Femur (tissue), 1 donor: ENCODE data around the gene KLK5.
A peak's percentile ranks its signal among the peaks of the same experiment; 100 is the strongest.

Experiments
- DNase-seq: peaks from one replicate; pipeline ENCODE4 v3.0.0-alpha.2; 2017

KLK5 gene

GRCh38 chr19:50968716-50969412 is 16.0 kb upstream of the KLK5 start:
- DNase-seq = no peak

DNA sequence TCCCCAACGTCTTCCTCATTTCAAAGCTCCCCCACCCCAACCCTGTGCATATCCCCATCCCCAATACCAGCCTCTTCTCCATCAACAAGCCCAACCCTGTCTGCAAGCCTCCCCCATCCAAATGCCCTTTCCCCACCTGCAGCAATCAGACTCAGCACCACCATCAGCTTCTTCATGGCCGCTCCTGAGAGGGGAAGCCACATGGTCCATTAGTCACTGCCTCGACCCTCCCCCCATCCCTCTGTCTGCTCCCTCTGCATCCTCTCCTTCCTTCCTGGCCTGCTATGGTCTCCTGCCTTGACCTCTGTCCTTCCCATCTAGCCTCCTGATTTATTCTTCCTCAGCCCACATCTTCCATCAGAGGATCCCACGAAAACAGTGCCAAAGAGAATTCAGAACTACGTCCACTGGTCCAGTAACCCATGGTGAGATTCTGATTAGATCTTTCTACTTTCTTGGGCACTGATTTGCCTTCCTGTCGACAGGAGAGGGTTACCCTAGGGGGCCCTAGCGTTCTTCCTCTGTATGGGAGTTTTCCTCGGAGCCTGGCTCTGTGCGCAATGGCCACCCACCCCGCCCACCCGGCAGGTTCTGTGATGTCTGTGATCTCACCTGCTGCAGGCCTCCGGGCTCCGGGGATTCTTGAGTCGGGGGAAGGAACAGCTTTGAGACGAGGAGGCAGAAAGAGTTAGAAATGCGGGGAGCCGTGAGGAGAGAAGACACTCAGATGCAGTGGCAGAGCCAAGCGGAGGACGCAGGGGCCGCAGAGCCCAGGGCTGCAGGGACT is 15.3 kb upstream of the KLK5 start:
- DNase-seq = no peak

DNA sequence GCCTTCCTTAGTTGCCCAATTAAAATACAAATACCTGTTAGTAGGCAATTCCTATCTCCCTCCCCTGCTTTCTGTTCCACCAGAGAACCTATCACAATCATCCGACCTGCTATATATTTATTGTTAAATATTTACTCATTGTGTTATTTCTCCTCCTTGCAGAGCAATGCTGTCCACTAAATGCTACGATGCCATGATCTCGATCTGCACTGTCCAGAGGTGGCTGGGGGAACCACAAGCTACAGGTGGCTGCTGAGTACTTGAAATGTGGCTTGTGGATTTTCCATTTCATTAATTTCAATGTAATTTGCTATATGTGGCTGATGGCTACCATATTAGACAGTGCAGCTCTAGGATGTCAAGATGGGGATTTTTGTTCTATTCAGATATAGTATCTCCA is 11.4 kb upstream of the KLK5 start:
- no peak for DNase-seq

- DNase-seq = no peak
Measured at GRCh38 chr19:50963381-50963780, 10.5 kb upstream of the KLK5 start.

GRCh38 chr19:50962245-50962644 is 9.4 kb upstream of the KLK5 start:
- DNase-seq = no peak

- DNase-seq = no peak
Measured at GRCh38 chr19:50959731-50960500, 7.1 kb upstream of the KLK5 start.

DNA sequence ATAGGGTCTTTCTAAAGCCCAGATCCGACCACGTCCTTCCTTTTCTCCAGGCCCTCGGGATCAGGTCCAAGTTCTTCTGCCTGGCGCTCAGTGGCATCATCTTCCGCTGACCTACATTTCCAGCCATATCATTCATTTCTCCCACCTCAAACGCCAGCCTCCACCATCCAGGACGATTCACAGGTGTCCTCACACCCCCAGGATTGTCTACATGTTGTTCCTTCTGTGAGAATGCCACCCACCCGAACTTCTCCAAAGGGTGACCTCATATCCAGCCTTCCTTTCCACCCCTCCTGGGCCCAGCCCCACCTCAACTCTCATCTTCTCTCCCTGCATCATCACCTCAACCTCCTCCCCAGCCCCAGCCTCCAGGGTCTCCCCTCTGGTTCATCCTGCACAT is 4.7 kb upstream of the KLK5 start:
- no peak for DNase-seq

GRCh38 chr19:50949861-50950260 is 3.0 kb downstream of the KLK5 start:
- no peak for DNase-seq

GRCh38 chr19:50947123-50947522 is 5.7 kb downstream of the KLK5 start:
- no peak for DNase-seq

DNA sequence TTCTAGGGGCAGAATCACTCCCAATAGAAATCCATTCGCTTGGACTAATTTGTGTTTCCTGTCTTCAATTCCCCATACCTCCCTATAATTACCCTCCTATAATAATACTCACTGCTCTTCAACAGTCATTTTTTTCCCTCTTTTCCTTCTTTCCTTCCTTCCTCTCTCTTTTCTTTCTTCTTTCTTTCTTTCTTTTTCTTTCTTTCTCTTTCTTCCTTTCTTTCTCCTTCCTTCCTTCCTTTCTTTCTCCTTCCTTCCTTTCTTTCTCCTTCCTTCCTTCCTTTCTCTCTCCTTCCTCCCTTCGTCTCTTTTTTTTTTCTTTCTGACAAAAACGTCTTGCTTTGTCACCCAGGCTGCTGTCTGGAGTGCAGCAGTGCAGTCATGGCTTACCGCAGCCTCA is 8.0 kb downstream of the KLK5 start:
- no peak for DNase-seq

DNA sequence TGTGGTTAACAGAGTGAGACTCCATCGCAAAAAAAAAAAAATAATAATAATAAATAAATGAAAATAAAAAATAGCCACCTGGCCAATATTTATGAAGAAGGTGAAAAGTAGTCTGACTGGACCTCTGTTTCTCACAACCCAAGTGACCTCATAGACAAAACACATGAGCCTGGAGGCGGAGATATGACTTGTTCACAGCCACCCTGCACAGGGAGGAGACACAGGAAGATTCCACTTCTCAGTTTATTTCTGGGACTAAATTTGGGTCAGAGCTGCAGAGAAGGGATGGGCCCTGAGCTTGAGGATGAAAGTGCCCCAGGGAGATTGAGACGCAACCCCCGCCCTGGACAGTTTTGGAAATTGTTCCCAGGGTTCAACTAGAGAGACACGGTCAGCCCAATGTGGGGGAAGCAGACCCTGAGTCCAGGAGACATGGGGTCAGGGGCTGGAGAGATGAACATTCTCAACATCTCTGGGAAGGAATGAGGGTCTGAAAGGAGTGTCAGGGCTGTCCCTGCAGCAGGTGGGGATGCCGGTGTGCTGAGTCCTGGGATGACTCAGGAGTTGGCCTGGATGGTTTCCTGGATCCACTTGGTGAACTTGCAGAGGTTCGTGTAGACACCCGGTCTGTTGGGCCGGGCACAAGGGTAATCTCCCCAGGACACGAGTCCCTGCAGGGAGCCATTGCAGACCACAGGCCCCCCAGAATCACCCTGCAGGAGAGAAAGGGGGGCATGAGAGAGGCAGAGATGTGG is 9.6 kb downstream of the KLK5 start:
- no peak for DNase-seq

DNA sequence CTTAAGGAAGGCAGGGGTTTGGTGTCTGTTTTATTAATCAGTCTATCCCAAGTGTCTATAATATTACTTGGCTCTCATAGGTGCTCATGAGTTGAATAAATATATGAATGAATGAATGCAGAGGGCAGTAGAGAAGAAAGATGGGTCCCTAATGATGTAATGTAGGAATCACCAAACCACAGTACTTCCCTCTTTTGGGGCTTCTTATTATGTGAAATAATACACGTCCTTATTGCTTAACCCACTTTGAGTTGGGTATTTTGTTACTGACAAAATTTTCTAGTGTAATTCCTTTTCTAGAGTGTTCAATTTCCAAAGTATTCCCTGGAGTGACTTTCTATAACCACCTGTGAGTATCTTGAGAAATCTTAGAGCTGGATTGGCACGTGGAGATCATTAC is 13.2 kb downstream of the KLK5 start:
- no peak for DNase-seq

DNA sequence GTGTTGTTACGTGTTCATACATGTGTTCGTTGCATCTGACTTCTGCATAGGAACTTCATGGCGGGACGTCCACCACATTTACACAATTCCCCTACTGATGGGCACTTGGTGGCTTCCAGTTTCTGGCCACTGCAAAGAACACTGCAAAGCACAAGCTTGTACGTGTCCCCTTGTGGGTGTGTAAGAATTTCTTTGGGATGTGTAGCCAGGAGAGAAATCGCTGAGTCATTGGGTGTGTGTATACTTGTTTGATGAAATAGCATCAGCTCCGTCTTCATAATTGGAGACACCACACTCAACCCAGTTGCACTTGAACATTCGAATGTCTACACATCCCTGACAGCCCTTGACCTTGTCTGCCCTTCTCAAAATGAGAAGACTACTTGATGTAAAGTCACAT is 19.2 kb downstream of the KLK5 start:
- no peak for DNase-seq

GRCh38 chr19:50932690-50933083 is 20.2 kb downstream of the KLK5 start:
- no peak for DNase-seq

- DNase-seq = no peak
Measured at GRCh38 chr19:50932018-50932689, 20.7 kb downstream of the KLK5 start.

GRCh38 chr19:50931023-50931422 is 21.8 kb downstream of the KLK5 start:
- DNase-seq = no peak

DNA sequence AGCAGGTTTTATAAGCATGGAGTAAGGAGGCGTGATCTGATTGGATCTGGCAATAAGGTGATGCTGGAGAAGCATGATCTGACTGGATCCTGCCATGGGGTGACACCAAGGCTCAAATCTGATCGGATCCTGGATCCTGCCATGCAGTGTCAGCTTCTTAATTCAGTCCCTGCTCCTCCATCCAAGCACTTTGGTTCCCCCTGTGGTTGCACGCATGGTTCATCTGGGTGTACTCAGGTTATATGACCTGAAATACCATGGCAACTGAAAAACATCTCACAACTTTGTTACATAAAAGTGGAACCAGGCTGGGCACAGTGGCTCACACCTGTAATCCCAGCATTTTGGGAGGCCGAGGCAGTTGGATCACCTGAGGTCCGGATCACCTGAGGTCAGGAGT is 24.0 kb downstream of the KLK5 start:
- no peak for DNase-seq

- DNase-seq = no peak
Measured at GRCh38 chr19:50926144-50926543, 26.7 kb downstream of the KLK5 start.

DNA sequence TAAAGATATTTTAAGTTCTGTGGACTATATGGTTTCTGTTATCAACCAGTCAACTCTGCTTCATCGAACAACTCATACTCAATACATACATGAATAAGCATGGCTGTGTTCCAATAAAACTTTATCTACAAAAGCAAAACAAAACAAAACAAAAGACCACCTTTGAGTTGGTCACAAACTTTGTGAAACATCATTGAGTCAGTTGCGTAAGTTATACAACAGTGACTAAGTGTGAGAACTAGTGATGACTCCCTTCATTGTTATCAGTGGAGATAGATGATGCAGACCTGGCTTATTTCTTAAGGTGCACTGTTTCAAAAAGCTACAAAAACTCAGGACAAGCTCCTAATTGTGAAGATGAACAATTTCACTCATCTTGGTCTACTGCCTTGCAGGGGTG is 27.1 kb downstream of the KLK5 start:
- DNase-seq = no peak

DNA sequence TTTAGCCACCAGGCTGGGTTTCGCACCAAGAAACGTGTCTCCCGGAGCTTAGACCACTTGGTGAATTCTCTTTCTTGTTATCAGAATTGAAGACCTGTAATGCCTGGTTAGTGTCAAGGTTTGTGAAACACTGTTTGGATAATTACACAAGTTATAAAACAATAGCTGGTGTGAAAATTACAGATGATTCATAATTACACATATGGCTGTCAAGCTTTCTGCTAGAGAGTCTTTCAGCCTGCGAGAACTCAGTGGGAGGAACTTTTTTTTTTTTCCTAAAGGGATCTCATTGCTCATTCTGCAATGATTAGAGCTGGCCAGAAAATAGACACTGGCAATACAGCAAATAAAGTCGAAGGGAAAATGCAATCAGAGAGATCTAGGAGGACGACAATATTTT is 28.3 kb downstream of the KLK5 start:
- no peak for DNase-seq

- DNase-seq = peak; percentile 77
Measured at GRCh38 chr19:50922317-50922853, 30.5 kb downstream of the KLK5 start.
